SU-DHL-6 (cell line): Measurements from ENCODE around the gene IGIP.
"Not testable (repeated sequence)": the region's sequence is repeated elsewhere in the genome, so short reads cannot be mapped to it uniquely, and the experiment has no call there.

ENCODE experiments used
- H2AFZ ChIP-seq: fragments of 200-600 bp; sonication (generic); 2 replicates; pipeline ENCODE4 v1.6.1; 2014; ENCODE audit warnings: low read depth, mild to moderate bottlenecking, moderate library complexity, mixed read lengths, antibody characterized with exemption, low read length; ENCODE audit not compliant: severe bottlenecking
- H3F3A ChIP-seq: fragments of 200-600 bp; shearing (Covaris generic); 2 replicates; pipeline ENCODE4 v1.6.0; 2016; ENCODE audit warnings: antibody characterized with exemption, mild to moderate bottlenecking; ENCODE audit not compliant: insufficient read depth
- H3K27ac ChIP-seq: fragments of 200-600 bp; sonication (generic); 2 replicates; pipeline ENCODE4 v1.5.1; 2016; ENCODE audit warnings: low read depth, mild to moderate bottlenecking, low read length, moderate library complexity, mixed read lengths
- H3K27me3 ChIP-seq: fragments of 200-600 bp; sonication (generic), shearing (Covaris generic); 2 replicates; pipeline ENCODE4 v1.6.0; 2014; ENCODE audit warnings: mild to moderate bottlenecking, low read length
- H3K36me3 ChIP-seq: fragments of 200-600 bp; sonication (generic); 2 replicates; pipeline ENCODE4 v1.6.1; 2014; ENCODE audit warnings: mild to moderate bottlenecking, low read length, mixed read lengths
- H3K4me2 ChIP-seq: fragments of 300-600, 200-600 bp; shearing (Covaris generic), sonication (generic); 2 replicates; pipeline ENCODE4 v1.6.0; 2014; ENCODE audit warnings: low read length, low read depth, mild to moderate bottlenecking; ENCODE audit not compliant: poor library complexity, severe bottlenecking
- H3K4me3 ChIP-seq: fragments of 200-600 bp; sonication (generic); 2 replicates; pipeline ENCODE4 v1.5.1; 2014; ENCODE audit warnings: antibody characterized with exemption, low read length, mild to moderate bottlenecking, mixed read lengths; ENCODE audit not compliant: insufficient read depth, poor library complexity, severe bottlenecking
- H3K79me2 ChIP-seq: fragments of 200-600 bp; sonication (generic); 2 replicates; pipeline ENCODE4 v1.6.1; 2014; ENCODE audit warnings: mild to moderate bottlenecking, low read length, moderate library complexity; ENCODE audit not compliant: insufficient read depth
- H3K9ac ChIP-seq: fragments of 200-600 bp; sonication (generic); 2 replicates; pipeline ENCODE4 v1.7.0; 2014; ENCODE audit warnings: mild to moderate bottlenecking, low read length
- H3K9me2 ChIP-seq: fragments of 200-600 bp; sonication (generic); replicated peaks from 2 replicates; pipeline ENCODE4 v1.6.1; 2014; ENCODE audit warnings: low read length; ENCODE audit not compliant: insufficient read depth
- H3K9me3 ChIP-seq: fragments of 200-600 bp; sonication (generic); 2 replicates; pipeline ENCODE4 v1.6.1; 2014; ENCODE audit warnings: low read length, mixed read lengths; ENCODE audit not compliant: insufficient read depth
- H4K20me1 ChIP-seq: fragments of 200-600 bp; sonication (generic); 2 replicates; pipeline ENCODE4 v1.6.1; 2014; ENCODE audit warnings: low read depth, mild to moderate bottlenecking, antibody characterized with exemption, low read length, moderate library complexity, mixed read lengths
- EZH2phosphoT487 ChIP-seq: fragments of 200-600 bp; sonication (generic), shearing (Covaris generic); conservative IDR thresholded peaks from 2 replicates; pipeline ENCODE4 v1.6.1; 2018; ENCODE audit warnings: mild to moderate bottlenecking, antibody characterized with exemption, low read length, moderate library complexity, mixed read lengths
- TF ChIP-seq, protein P1 (sequence below): fragments of 200-600 bp; sonication (generic); IDR thresholded peaks from one replicate; pipeline ENCODE4 v1.5.1; 2017; ENCODE audit warnings: antibody characterized with exemption, mild to moderate bottlenecking, low read length, moderate library complexity; ENCODE audit not compliant: insufficient read depth, poor library complexity, severe bottlenecking

Gene IGIP

GRCh38 chr5:140153905-140154304, 28.2 kb downstream of the IGIP start:
- H3K9ac ChIP-seq, result no peak overlapping the region
- no peaks in the 10 kb centered on the region for H3K79me2 ChIP-seq
- TF ChIP-seq, protein P1, sequence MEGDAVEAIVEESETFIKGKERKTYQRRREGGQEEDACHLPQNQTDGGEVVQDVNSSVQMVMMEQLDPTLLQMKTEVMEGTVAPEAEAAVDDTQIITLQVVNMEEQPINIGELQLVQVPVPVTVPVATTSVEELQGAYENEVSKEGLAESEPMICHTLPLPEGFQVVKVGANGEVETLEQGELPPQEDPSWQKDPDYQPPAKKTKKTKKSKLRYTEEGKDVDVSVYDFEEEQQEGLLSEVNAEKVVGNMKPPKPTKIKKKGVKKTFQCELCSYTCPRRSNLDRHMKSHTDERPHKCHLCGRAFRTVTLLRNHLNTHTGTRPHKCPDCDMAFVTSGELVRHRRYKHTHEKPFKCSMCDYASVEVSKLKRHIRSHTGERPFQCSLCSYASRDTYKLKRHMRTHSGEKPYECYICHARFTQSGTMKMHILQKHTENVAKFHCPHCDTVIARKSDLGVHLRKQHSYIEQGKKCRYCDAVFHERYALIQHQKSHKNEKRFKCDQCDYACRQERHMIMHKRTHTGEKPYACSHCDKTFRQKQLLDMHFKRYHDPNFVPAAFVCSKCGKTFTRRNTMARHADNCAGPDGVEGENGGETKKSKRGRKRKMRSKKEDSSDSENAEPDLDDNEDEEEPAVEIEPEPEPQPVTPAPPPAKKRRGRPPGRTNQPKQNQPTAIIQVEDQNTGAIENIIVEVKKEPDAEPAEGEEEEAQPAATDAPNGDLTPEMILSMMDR, result no peak
- TF ChIP-seq EZH2phosphoT487, result no peak
- H3K4me2 ChIP-seq, result no peak overlapping the region
- H3K27me3 ChIP-seq, result no peaks in the 10 kb centered on the region
- no peaks in the 10 kb centered on the region for H3K36me3 ChIP-seq
- H3K9me2 ChIP-seq, result no peaks in the 10 kb centered on the region
- no peak overlapping the region for H3K4me3 ChIP-seq
- no peaks in the 10 kb centered on the region for H4K20me1 ChIP-seq
- H3K27ac ChIP-seq, result no peak overlapping the region
- H3F3A ChIP-seq, result no peaks in the 10 kb centered on the region
- H2AFZ ChIP-seq, result no peak overlapping the region
- H3K9me3 ChIP-seq, result no peaks in the 10 kb centered on the region

GRCh38 chr5:140154710-140155381, 29.1 kb downstream of the IGIP start:
- H3F3A ChIP-seq, H3K9me3 ChIP-seq, H4K20me1 ChIP-seq, H3K79me2 ChIP-seq, H3K36me3 ChIP-seq, H3K27me3 ChIP-seq, H3K9me2 ChIP-seq, H2AFZ ChIP-seq, H3K27ac ChIP-seq, H3K9ac ChIP-seq, H3K4me2 ChIP-seq, H3K4me3 ChIP-seq: not testable (repeated sequence)

DNA sequence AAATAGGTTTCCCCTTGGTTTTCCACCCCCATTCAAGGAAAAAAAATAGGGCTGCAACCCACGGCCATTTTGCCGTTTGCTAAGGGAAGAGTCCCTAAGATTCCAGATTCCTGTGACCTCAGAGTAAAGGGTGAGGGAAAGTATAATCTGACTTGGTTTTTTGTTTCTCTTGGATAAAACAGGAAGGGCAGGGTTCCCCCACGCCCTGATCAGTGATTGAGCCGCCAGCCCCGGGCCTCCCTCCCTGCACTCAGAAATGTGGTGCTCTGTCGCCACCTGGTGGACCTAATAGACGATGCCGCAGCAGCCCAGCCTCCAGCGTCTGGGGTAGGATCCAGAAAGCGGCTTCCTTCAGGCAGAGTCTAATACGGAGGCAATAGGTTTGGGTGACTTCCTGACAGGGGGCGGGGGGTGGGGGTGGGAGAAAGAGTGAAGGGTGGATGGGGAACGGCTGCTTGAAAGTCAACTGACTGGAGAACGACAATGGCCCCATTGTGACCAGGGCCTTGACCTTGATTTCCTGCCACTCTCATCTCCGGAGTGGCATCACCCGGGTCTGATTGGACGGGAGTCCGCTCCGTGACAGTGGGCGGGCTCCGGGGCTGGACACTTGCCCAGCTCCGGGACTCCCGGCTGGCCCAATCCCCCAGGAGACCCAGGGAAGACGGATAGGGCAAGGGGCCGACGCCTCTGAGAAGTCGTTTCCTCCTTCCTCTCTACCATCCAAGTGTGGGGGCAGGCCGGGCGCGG, 31.5 kb downstream of the IGIP start:
- no peaks in the 10 kb centered on the region for H4K20me1 ChIP-seq
- H3F3A ChIP-seq, result no peaks in the 10 kb centered on the region
- no peaks in the 10 kb centered on the region for H3K9me3 ChIP-seq
- peak overlapping the region; percentile 30 for H2AFZ ChIP-seq
- H3K27ac ChIP-seq, result no peak overlapping the region
- no peak overlapping the region for H3K4me2 ChIP-seq
- TF ChIP-seq, protein P1, result peak; percentile 78
- no peak for TF ChIP-seq EZH2phosphoT487
- H3K4me3 ChIP-seq, result no peak overlapping the region
- no peaks in the 10 kb centered on the region for H3K9me2 ChIP-seq
- H3K9ac ChIP-seq, result no peak overlapping the region
- no peaks in the 10 kb centered on the region for H3K36me3 ChIP-seq
- H3K27me3 ChIP-seq, result no peaks in the 10 kb centered on the region
- H3K79me2 ChIP-seq, result no peaks in the 10 kb centered on the region
